ENCODE measurements around the gene PCSK7.

GRCh38 chr11:117171007-117171403 is 60.9 kb downstream of the PCSK7 start:
- TF ChIP-seq CTCF (conservative IDR thresholded peaks at IDR 0.05) = no peak
- TF ChIP-seq ZFX (IDR thresholded peaks at IDR 0.05) = no peak
